ENCODE results near the gene KIAA1549. TPM values are rescaled to one million over a fixed set of nuclear protein-coding genes. Genes with fewer than 3 reads are reported as not detected.

KIAA1549 gene
- total RNA-seq, 3 donors from 2014 or later (not counting 1 experiment from before 2014, with no cell fraction given), result 0.08 to 0.09 (median 0.09) TPM

GRCh38 chr7:138838166-138838565, 143.0 kb downstream of the KIAA1549 start:
- H3K27me3 Mint-ChIP-seq (ENCODE audit: low read depth in 2 of 2), result peaks cover 0 to 7% of the 10 kb centered on the region in 2 donors
- Histone ChIP-seq H3K36me3 (ENCODE audit: control insufficient read depth, insufficient read depth, low read length) (no peaks in the 10 kb centered on the region), H3K27me3 (ENCODE audit: control insufficient read depth, insufficient read depth, low read length) (no peaks in the 10 kb centered on the region), H3K4me3 (ENCODE audit: low read length) (no peak overlapping the region), H3K4me1 (ENCODE audit: control insufficient read depth, insufficient read depth, low read length) (no peaks in the 10 kb centered on the region), H3K27ac (ENCODE audit: low read length) (no peak overlapping the region), H3K9me3 (ENCODE audit: control insufficient read depth, insufficient read depth, low read length) (no peaks in the 10 kb centered on the region)
- H3K9me3 Mint-ChIP-seq, result no peaks in the 10 kb centered on the region
- TF ChIP-seq, protein P1, sequence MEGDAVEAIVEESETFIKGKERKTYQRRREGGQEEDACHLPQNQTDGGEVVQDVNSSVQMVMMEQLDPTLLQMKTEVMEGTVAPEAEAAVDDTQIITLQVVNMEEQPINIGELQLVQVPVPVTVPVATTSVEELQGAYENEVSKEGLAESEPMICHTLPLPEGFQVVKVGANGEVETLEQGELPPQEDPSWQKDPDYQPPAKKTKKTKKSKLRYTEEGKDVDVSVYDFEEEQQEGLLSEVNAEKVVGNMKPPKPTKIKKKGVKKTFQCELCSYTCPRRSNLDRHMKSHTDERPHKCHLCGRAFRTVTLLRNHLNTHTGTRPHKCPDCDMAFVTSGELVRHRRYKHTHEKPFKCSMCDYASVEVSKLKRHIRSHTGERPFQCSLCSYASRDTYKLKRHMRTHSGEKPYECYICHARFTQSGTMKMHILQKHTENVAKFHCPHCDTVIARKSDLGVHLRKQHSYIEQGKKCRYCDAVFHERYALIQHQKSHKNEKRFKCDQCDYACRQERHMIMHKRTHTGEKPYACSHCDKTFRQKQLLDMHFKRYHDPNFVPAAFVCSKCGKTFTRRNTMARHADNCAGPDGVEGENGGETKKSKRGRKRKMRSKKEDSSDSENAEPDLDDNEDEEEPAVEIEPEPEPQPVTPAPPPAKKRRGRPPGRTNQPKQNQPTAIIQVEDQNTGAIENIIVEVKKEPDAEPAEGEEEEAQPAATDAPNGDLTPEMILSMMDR (IDR thresholded peaks at IDR 0.05), result no peak
- H3K4me1 Mint-ChIP-seq, result no peaks in the 10 kb centered on the region
- DNase-seq, result no peak
- H3K27ac Mint-ChIP-seq, result no peak overlapping the region
- ATAC-seq, result no peak
- 93% methylated on average over 8 of the region's 9 CpGs for WGBS (ENCODE audit: insufficient coverage)
- no peak overlapping the region for H3K4me3 Mint-ChIP-seq
- no peaks in the 10 kb centered on the region for H3K36me3 Mint-ChIP-seq
- intact Hi-C loops (cut with micrococcal nuclease), result no loop called here

DNA sequence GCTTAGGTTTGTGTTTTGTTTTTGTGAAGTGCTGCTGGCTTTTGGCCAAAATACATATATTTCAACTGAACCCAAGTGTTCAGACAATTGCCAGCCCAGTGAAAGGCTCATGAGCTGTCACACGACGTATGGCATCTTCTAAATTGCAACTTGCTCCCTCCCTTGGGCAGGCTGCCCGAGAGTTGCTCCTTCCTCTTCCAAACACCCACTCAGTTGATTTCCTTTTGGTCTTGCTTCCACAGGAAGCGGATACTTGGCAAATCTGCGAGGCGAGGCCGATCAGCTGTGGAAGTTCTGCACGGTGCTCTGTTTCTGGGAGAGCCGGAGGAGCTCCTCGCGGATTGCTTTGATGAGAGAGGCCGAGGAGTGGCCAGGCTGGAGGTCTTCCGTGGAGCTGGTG, 143.6 kb downstream of the KIAA1549 start:
- Mint-ChIP-seq H3K27ac (no peak overlapping the region), H3K36me3 (no peaks in the 10 kb centered on the region), H3K9me3 (no peaks in the 10 kb centered on the region), H3K4me1 (no peaks in the 10 kb centered on the region), H3K4me3 (no peak overlapping the region), H3K27me3 (ENCODE audit: low read depth in 2 of 2) (peaks cover 0 to 7% of the 10 kb centered on the region in 2 donors)
- no peaks in the 10 kb centered on the region for H3K4me1 ChIP-seq (ENCODE audit: control insufficient read depth, insufficient read depth, low read length)
- TF ChIP-seq, protein P1 (IDR thresholded peaks at IDR 0.05), result no peak
- intact Hi-C loops (cut with micrococcal nuclease), result no loop called here
- H3K4me3 ChIP-seq (ENCODE audit: low read length), result no peak overlapping the region
- no peaks in the 10 kb centered on the region for H3K27me3 ChIP-seq (ENCODE audit: control insufficient read depth, insufficient read depth, low read length)
- ATAC-seq (no peak), DNase-seq (no peak)
- WGBS (ENCODE audit: insufficient coverage), result 95% methylated on average over 13 of the region's 13 CpGs
- H3K27ac ChIP-seq (ENCODE audit: low read length), result no peak overlapping the region
- no peaks in the 10 kb centered on the region for H3K36me3 ChIP-seq (ENCODE audit: control insufficient read depth, insufficient read depth, low read length)
- H3K9me3 ChIP-seq (ENCODE audit: control insufficient read depth, insufficient read depth, low read length), result no peaks in the 10 kb centered on the region

DNA sequence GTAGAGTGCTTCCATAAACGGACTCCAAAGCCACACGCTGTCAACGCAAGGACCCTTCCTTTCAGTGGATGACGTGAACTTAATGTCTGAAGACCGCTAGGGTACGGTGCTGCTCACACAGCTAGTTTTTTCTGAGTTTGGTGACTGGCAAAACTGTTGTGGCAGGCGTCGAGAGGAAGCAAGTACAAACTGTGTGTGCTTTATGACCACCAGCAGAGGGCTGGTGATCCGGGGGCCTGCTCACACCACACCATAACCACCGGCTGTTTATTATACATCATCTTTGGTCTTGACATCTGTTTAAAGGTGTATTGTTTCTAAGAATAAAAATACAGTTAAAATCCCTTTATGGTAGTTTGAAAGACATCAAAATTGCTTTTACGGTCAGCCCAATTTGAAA, 146.1 kb downstream of the KIAA1549 start:
- no peak for DNase-seq
- Mint-ChIP-seq H3K27ac (no peak overlapping the region), H3K9me3 (no peaks in the 10 kb centered on the region), H3K36me3 (no peaks in the 10 kb centered on the region), H3K4me3 (no peak overlapping the region), H3K27me3 (ENCODE audit: low read depth in 2 of 2) (peaks cover 0 to 4% of the 10 kb centered on the region in 2 donors), H3K4me1 (no peaks in the 10 kb centered on the region)
- TF ChIP-seq, protein P1 (IDR thresholded peaks at IDR 0.05), result no peak
- H3K4me3 ChIP-seq (ENCODE audit: low read length), result no peak overlapping the region
- no peaks in the 10 kb centered on the region for H3K4me1 ChIP-seq (ENCODE audit: control insufficient read depth, insufficient read depth, low read length)
- WGBS (ENCODE audit: insufficient coverage), result 82% methylated on average over 9 of the region's 11 CpGs
- no peak overlapping the region for H3K27ac ChIP-seq (ENCODE audit: low read length)
- H3K36me3 ChIP-seq (ENCODE audit: control insufficient read depth, insufficient read depth, low read length), result no peaks in the 10 kb centered on the region
- ATAC-seq, result no peak
- intact Hi-C loops (cut with micrococcal nuclease), result no loop called here
- no peaks in the 10 kb centered on the region for H3K9me3 ChIP-seq (ENCODE audit: control insufficient read depth, insufficient read depth, low read length)
- H3K27me3 ChIP-seq (ENCODE audit: control insufficient read depth, insufficient read depth, low read length), result no peaks in the 10 kb centered on the region

GRCh38 chr7:138834583-138834982, 146.6 kb downstream of the KIAA1549 start:
- H3K4me3 Mint-ChIP-seq, result no peak overlapping the region
- Histone ChIP-seq H3K4me3 (ENCODE audit: low read length) (no peak overlapping the region), H3K4me1 (ENCODE audit: control insufficient read depth, insufficient read depth, low read length) (no peaks in the 10 kb centered on the region), H3K36me3 (ENCODE audit: control insufficient read depth, insufficient read depth, low read length) (no peaks in the 10 kb centered on the region), H3K27me3 (ENCODE audit: control insufficient read depth, insufficient read depth, low read length) (no peaks in the 10 kb centered on the region), H3K27ac (ENCODE audit: low read length) (no peak overlapping the region), H3K9me3 (ENCODE audit: control insufficient read depth, insufficient read depth, low read length) (no peaks in the 10 kb centered on the region)
- no peaks in the 10 kb centered on the region for H3K9me3 Mint-ChIP-seq
- no peak for ATAC-seq
- no peak overlapping the region for H3K27ac Mint-ChIP-seq
- TF ChIP-seq, protein P1 (IDR thresholded peaks at IDR 0.05), result no peak
- peaks cover 0 to 4% of the 10 kb centered on the region in 2 donors for H3K27me3 Mint-ChIP-seq (ENCODE audit: low read depth in 2 of 2)
- intact Hi-C loops (cut with micrococcal nuclease), result no loop called here
- no peaks in the 10 kb centered on the region for H3K4me1 Mint-ChIP-seq
- H3K36me3 Mint-ChIP-seq, result no peaks in the 10 kb centered on the region
- DNase-seq, result no peak
- whole genome bisulfite sequencing (ENCODE audit: insufficient coverage), result 80% methylated on average over 7 of the region's 9 CpGs

Measured in natural killer cell (primary cell).